GM23248 (cell line): ENCODE measurements around the gene SLC19A1. TPM values are rescaled to one million over a fixed set of nuclear protein-coding genes. Genes with fewer than 3 reads are reported as not detected.

Experiments used
- DNase-seq: peaks from one replicate; pipeline ENCODE4 v3.0.0-alpha.2; 2015
- H2AFZ ChIP-seq: fragments of 200-600 bp; sonication (generic); 2 replicates; pipeline ENCODE4 v1.6.1; 2016; ENCODE audit warnings: antibody characterized with exemption
- H3F3A ChIP-seq: fragments of 200-600 bp; sonication (generic); 2 replicates; pipeline ENCODE4 v1.6.1; 2016; ENCODE audit warnings: mild to moderate bottlenecking, antibody characterized with exemption, mixed run types; ENCODE audit not compliant: insufficient read depth
- H3K27ac ChIP-seq: fragments of 200-600 bp; sonication (generic); 2 replicates; pipeline ENCODE4 v1.5.1; 2016; ENCODE audit warnings: mild to moderate bottlenecking
- H3K27me3 ChIP-seq: fragments of 200-600 bp; sonication (generic); replicated peaks from 2 replicates; pipeline ENCODE4 v1.6.1; 2016; ENCODE audit warnings: mild to moderate bottlenecking; ENCODE audit not compliant: insufficient read depth
- H3K36me3 ChIP-seq: fragments of 200-600 bp; sonication (generic); 2 replicates; pipeline ENCODE4 v1.6.1; 2016; ENCODE audit warnings: low read depth, mild to moderate bottlenecking
- H3K4me1 ChIP-seq: fragments of 200-600 bp; sonication (generic); 2 replicates; pipeline ENCODE4 v1.6.1; 2016; ENCODE audit warnings: mild to moderate bottlenecking; ENCODE audit not compliant: insufficient read depth
- H3K4me2 ChIP-seq: fragments of 200-600 bp; sonication (generic); one replicate; pipeline ENCODE4 v1.6.1; 2016; ENCODE audit warnings: mild to moderate bottlenecking; ENCODE audit not compliant: unreplicated experiment
- H3K4me3 ChIP-seq: fragments of 200-600 bp; sonication (generic); 2 replicates; pipeline ENCODE4 v1.5.1; 2016; ENCODE audit warnings: mild to moderate bottlenecking
- H3K79me2 ChIP-seq: fragments of 200-600 bp; sonication (generic); 2 replicates; pipeline ENCODE4 v1.6.1; 2016; ENCODE audit warnings: mild to moderate bottlenecking; ENCODE audit not compliant: insufficient read depth
- H3K9ac ChIP-seq: fragments of 200-600 bp; sonication (generic); 2 replicates; pipeline ENCODE4 v1.6.1; 2016; ENCODE audit warnings: mild to moderate bottlenecking
- H3K9me2 ChIP-seq: fragments of 200-600 bp; sonication (generic); 2 replicates; pipeline ENCODE4 v1.6.1; 2016; ENCODE audit warnings: mixed run types, mild to moderate bottlenecking, moderate library complexity; ENCODE audit not compliant: insufficient read depth
- H3K9me3 ChIP-seq: fragments of 200-600 bp; sonication (generic); one replicate; pipeline ENCODE4 v1.6.1; 2017; ENCODE audit warnings: low read depth
- H4K20me1 ChIP-seq: fragments of 200-600 bp; sonication (generic); 2 replicates; pipeline ENCODE4 v1.6.0; 2016; ENCODE audit not compliant: insufficient read depth
- EZH2 ChIP-seq: fragments of 200-600 bp; sonication (generic); IDR thresholded peaks from 2 replicates; pipeline ENCODE4 v1.6.1; 2018; ENCODE audit warnings: antibody characterized with exemption, mild to moderate bottlenecking; ENCODE audit not compliant: insufficient read depth, poor library complexity, severe bottlenecking
- EZH2phosphoT487 ChIP-seq: fragments of 200-600 bp; sonication (generic); IDR thresholded peaks from 2 replicates; pipeline ENCODE4 v1.6.1; 2018; ENCODE audit warnings: antibody characterized with exemption, moderate library complexity, mild to moderate bottlenecking, low read depth; ENCODE audit not compliant: insufficient read depth
- WGBS, 2 experiments: methylation state at CpG; one replicate each; pipeline ENCODE4 v1.1.6; 2015 to 2017; ENCODE audit warnings: low lambda C conversion rate in 2 of 2, low coverage in 1 of 2; ENCODE audit errors: missing lambda C conversion rate in 2 of 2; 5-methylcytosine and 5-hydroxymethylcytosine counted together
- in situ Hi-C: fragments of 300-500 bp; cut with MboI; formaldehyde crosslinking; loops from 2 replicates; pipeline ENCODE4 v1.15.0; 2020
- polyA plus RNA-seq: library from polyadenylated mRNA; unstranded; fragments of >200 nt; fragmentation: Nextera tagmentation; extraction: Ambion mirVana; gene quantifications from 2 replicates; pipeline ENCODE4 v1.2.1, GENCODE V29; 2016
- total RNA-seq: library from RNA; depleted of rRNA; stranded (reverse); fragments of >200 nt; shearing (Covaris generic); gene quantifications from 2 replicates; pipeline ENCODE4 v1.2.3, GENCODE V29; 2014

The SLC19A1 gene
- total and polyA plus RNA-seq, 2 experiments from 2014 or later = 7.8 to 8.4 TPM

DNA sequence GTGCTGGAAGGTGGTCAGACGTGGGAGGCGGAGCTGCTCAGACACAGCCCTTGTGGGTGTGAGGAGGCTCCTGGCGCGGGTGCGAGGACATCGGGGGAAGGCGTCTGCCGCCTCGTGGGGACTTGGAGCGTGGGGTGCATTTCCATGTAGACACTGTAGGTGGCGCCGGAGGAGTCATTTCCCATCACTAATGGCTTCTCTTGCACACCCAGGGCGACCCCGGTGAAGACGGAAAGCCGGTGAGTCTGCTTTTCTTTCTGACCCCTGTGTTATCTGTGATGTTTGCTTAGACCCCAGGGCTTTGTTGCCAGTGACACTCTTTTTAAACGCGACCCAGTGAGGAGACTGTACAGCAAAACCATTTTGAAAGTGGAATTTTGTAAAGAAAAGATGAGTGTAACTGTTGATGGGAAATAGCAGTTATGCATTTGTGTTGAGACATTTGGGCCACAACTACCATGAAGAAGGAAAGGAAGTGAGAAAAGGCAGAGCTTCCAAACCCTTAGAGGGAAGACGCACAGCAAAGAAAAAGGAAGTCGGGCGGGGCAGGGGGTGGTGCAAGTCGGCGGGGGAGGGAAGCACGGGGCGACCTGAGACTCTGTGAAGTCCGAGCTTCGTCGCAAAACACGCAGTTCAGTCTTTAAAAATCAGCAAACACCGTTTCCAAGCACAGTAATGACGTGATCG is 64.0 kb downstream of the SLC19A1 start:
- H3K4me3 ChIP-seq = peak overlapping the region; percentile 74
- H3K36me3 ChIP-seq = no peaks in the 10 kb centered on the region
- H3K9me3 ChIP-seq = no peaks in the 10 kb centered on the region
- in situ Hi-C loops = no loop called here
- peak overlapping the region; percentile 99 for H3K4me2 ChIP-seq
- H3F3A ChIP-seq = no peaks in the 10 kb centered on the region
- WGBS, 2 experiments = 21 to 37% methylated on average over 23 to 32 of the region's 32 CpGs
- no peak overlapping the region for H3K27ac ChIP-seq
- no peaks in the 10 kb centered on the region for H3K27me3 ChIP-seq
- no peaks in the 10 kb centered on the region for H3K79me2 ChIP-seq
- H4K20me1 ChIP-seq = no peaks in the 10 kb centered on the region
- peak overlapping the region; percentile 98 for H2AFZ ChIP-seq
- H3K9me2 ChIP-seq = no peaks in the 10 kb centered on the region
- H3K9ac ChIP-seq = peak overlapping the region; percentile 69
- TF ChIP-seq EZH2 = no peak
- no peak for TF ChIP-seq EZH2phosphoT487
- no peaks in the 10 kb centered on the region for H3K4me1 ChIP-seq
- DNase-seq = peak; percentile 80

DNA sequence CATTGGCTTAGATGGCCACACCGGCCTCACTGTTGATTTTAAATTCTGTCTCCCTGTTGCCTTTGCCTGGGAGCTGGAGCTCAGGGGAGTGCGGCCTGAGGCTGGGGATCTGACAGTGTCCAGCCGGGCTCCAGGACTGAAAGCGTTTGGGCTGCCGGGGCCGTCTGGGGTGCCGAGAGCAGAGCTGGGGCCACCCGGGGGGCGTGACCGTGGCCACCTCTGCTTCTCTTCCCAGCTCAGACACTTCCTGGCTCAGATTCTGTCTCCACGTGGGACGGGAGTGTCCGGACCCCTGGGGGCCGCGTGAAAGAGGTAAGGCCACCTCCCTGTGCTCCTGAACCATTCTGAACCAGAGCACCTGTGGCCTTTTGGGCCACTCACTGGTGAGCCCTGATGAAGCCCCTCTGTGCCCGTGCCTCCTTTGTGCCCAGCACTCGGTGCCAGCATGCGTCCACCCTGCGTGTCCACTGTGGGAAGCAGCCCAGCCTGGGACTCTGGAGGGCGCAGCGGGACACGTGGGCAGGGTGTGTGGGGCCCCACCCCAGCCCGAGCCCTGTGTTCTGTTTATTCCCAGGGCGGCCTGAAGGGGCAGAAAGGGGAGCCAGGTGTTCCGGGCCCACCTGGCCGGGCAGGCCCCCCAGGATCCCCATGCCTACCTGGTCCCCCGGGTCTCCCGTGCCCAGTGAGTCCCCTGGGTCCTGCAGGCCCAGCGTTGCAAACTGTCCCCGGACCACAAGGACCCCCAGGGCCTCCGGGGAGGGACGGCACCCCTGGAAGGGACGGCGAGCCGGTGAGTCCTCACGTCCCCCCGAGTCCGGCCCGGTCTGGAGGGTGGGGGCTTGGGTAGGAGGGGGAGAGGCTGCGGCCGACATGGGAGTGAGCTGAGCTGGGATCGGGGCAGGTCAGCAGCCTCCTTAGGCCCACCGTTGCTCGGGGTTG is 64.8 kb downstream of the SLC19A1 start:
- no peak overlapping the region for H3K4me2 ChIP-seq
- H3K9me2 ChIP-seq = no peaks in the 10 kb centered on the region
- H3K27ac ChIP-seq = no peak overlapping the region
- H3K27me3 ChIP-seq = no peaks in the 10 kb centered on the region
- H3K79me2 ChIP-seq = no peaks in the 10 kb centered on the region
- no peaks in the 10 kb centered on the region for H3F3A ChIP-seq
- no peaks in the 10 kb centered on the region for H3K36me3 ChIP-seq
- WGBS, 2 experiments = 70 to 74% methylated on average over 36 to 43 of the region's 44 CpGs
- in situ Hi-C loops = no loop called here
- no peaks in the 10 kb centered on the region for H3K4me1 ChIP-seq
- H3K9me3 ChIP-seq = no peaks in the 10 kb centered on the region
- no peaks in the 10 kb centered on the region for H4K20me1 ChIP-seq
- TF ChIP-seq EZH2phosphoT487 (no peak), EZH2 (no peak)
- no peak for DNase-seq
- H3K4me3 ChIP-seq = no peak overlapping the region
- no peak overlapping the region for H3K9ac ChIP-seq
- peak overlapping the region; percentile 98 for H2AFZ ChIP-seq

DNA sequence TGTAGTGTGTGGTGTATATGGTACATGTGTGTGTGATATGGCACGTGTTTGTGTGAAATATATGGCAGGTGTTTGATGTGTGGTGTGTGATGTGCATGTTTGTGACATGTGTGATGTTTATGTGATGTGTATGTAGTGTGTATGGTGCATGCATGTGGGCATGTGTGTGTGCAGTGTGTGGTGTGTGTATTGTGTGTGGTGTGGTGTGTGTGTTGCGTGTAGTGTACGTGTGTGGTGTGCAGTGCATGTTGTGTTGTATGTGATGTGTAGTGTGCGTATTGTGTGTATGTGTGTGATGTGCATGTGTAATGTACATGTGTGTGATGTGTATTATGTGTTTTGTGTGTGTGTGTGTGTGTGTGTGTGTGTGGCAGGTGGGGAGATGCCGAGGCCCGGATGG is 65.7 kb downstream of the SLC19A1 start:
- H3K4me1 ChIP-seq = peaks cover 5% of the 10 kb centered on the region; the same call in 1 of the 2 replicates
- H4K20me1 ChIP-seq = no peaks in the 10 kb centered on the region
- TF ChIP-seq EZH2phosphoT487 = no peak
- no peak for TF ChIP-seq EZH2
- H3K27me3 ChIP-seq = no peaks in the 10 kb centered on the region
- no peaks in the 10 kb centered on the region for H3K9me2 ChIP-seq
- no peak for DNase-seq
- H3K9ac ChIP-seq = no peak overlapping the region
- H3F3A ChIP-seq = peaks cover 4% of the 10 kb centered on the region; the same call in 1 of the 2 replicates
- H2AFZ ChIP-seq = no peak overlapping the region
- H3K27ac ChIP-seq = no peak overlapping the region
- WGBS, 2 experiments = 94 to 95% methylated on average over 6 of the region's 6 CpGs
- H3K79me2 ChIP-seq = no peaks in the 10 kb centered on the region
- H3K9me3 ChIP-seq = no peaks in the 10 kb centered on the region
- H3K4me2 ChIP-seq = no peak overlapping the region
- in situ Hi-C loops = no loop called here
- H3K36me3 ChIP-seq = no peaks in the 10 kb centered on the region
- H3K4me3 ChIP-seq = no peak overlapping the region

DNA sequence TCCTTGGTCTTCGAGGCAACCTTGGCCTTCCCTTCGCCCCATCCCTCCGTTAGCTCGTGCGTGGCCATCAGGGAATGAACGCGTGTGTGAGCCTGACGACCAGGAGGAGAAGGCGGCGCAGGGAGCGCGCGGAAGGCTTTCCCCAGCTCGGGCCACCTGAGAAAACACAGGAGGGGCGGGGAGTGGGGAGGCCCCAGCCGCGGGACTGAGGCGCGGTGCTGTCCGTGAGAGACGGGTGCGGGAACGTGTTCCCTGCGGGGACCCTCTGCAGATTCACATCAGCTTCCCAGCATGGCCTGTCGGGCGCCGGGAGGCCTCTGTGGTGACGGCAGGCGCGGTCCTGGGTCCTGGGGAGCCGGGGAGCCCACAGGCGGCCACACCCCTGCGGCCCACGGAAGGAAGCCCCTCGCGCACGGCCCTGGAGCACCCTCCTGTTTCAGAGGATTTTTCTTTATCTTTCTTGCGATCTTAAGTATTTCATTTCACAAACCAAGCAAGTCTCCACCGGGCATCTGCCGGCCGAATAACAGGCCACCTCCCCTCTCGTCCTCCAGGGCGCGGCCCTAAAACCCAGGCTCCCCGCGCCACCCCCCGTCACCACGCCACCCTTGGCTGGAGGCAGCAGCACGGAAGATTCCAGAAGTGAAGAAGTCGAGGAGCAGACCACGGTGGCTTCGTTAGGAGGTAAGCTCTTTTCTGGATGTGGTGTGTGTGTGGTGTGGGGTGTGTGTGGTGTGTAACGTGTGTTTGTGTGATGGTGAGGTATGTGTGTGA is 66.3 kb downstream of the SLC19A1 start:
- TF ChIP-seq EZH2 (no peak), EZH2phosphoT487 (no peak)
- no peak for DNase-seq
- H3K4me1 ChIP-seq = peaks cover 9% of the 10 kb centered on the region
- no peaks in the 10 kb centered on the region for H3K9me3 ChIP-seq
- no peak overlapping the region for H3K4me2 ChIP-seq
- H3K27ac ChIP-seq = no peak overlapping the region
- H4K20me1 ChIP-seq = no peaks in the 10 kb centered on the region
- in situ Hi-C loops = no loop called here
- H3K36me3 ChIP-seq = no peaks in the 10 kb centered on the region
- H3K9me2 ChIP-seq = no peaks in the 10 kb centered on the region
- H2AFZ ChIP-seq = no peak overlapping the region
- H3F3A ChIP-seq = peaks cover 10% of the 10 kb centered on the region
- H3K9ac ChIP-seq = no peak overlapping the region
- H3K4me3 ChIP-seq = no peak overlapping the region
- WGBS, 2 experiments = 94 to 95% methylated on average over 32 to 53 of the region's 53 CpGs
- H3K27me3 ChIP-seq = no peaks in the 10 kb centered on the region
- no peaks in the 10 kb centered on the region for H3K79me2 ChIP-seq
